Endometrial microvascular endothelial cells (primary cell): Measurements from ENCODE around the gene FBLIM1. TPM values are rescaled to one million over a fixed set of nuclear protein-coding genes. Genes with fewer than 3 reads are reported as not detected.

Experiments used
- in situ Hi-C: cut with HindIII; loops from 2 replicates; pipeline ENCODE4 v1.10.0; 2017; ENCODE audit warnings: low sequenced_read_pairs, low pct_unique_long_range_greater_than_20kb; ENCODE audit errors: inconsistent ontology term
- total RNA-seq: library from RNA; depleted of rRNA; stranded (reverse); fragments of >200 nt; gene quantifications from one replicate; pipeline ENCODE4 v1.2.3, GENCODE V29; 2015; ENCODE audit errors: inconsistent ontology term

The FBLIM1 gene, protein sequence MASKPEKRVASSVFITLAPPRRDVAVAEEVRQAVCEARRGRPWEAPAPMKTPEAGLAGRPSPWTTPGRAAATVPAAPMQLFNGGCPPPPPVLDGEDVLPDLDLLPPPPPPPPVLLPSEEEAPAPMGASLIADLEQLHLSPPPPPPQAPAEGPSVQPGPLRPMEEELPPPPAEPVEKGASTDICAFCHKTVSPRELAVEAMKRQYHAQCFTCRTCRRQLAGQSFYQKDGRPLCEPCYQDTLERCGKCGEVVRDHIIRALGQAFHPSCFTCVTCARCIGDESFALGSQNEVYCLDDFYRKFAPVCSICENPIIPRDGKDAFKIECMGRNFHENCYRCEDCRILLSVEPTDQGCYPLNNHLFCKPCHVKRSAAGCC
- 268 TPM for total RNA-seq

- in situ Hi-C loops, result no loop called here
Measured at GRCh38 chr1:15758343-15758931, at the start of gene FBLIM1. FBLIM1 (plus strand) TSS chr1:15758795; CDS start chr1:15764984, 6,189 bp downstream.

DNA sequence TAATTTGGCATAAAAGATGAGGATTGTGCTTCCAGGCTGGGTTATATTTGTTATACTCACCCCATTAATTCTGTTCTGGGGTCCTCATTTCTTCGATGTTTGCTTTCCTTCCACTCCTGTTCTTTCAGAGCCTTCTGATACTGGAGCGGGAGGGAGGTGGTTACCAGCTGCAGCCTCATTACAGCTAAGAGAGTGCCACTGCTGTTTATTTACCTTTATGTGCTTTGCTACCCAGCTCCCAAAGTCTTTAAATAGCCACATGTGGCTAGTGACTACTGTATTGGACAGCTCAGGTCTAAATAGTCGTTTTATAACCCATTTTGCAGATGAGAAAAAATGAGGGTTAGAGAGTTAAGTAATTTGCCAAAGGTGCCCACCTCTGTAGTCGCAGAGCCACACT, 49.4 kb upstream of the FBLIM1 start:
- in situ Hi-C loops, result no loop called here

DNA sequence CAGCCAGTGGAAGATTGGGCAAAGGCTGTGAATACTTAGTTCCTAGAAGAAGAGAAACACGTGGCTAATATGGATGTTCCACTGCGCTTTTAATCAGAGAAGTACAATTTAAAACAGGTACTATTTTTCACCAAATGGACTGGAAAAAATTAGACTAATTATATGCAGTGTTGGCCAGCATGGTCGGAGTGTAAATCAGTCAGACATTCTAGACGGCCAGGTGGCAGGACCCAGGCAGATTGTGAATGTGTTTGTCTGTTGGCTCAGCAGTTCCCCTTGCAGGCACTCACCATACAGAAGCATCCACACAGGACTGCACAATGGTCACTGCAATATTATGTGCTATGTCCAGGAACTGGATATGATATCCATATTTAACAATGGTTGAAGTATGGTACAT, 46.4 kb upstream of the FBLIM1 start:
- in situ Hi-C loops, result no loop called here

- in situ Hi-C loops, result no loop called here
Measured at GRCh38 chr1:15714406-15715136, 44.0 kb upstream of the FBLIM1 start.

GRCh38 chr1:15717418-15718125, 41.0 kb upstream of the FBLIM1 start:
- in situ Hi-C loops, result no loop called here

- in situ Hi-C loops, result no loop called here
Measured at GRCh38 chr1:15718199-15718601, 40.4 kb upstream of the FBLIM1 start.

- in situ Hi-C loops, result no loop called here
Measured at GRCh38 chr1:15719381-15720120, 39.0 kb upstream of the FBLIM1 start.

GRCh38 chr1:15720861-15721260, 37.7 kb upstream of the FBLIM1 start:
- in situ Hi-C loops, result no loop called here

GRCh38 chr1:15722411-15722810, 36.2 kb upstream of the FBLIM1 start:
- in situ Hi-C loops, result no loop called here

- in situ Hi-C loops, result no loop called here
Measured at GRCh38 chr1:15722836-15723532, 35.6 kb upstream of the FBLIM1 start.

DNA sequence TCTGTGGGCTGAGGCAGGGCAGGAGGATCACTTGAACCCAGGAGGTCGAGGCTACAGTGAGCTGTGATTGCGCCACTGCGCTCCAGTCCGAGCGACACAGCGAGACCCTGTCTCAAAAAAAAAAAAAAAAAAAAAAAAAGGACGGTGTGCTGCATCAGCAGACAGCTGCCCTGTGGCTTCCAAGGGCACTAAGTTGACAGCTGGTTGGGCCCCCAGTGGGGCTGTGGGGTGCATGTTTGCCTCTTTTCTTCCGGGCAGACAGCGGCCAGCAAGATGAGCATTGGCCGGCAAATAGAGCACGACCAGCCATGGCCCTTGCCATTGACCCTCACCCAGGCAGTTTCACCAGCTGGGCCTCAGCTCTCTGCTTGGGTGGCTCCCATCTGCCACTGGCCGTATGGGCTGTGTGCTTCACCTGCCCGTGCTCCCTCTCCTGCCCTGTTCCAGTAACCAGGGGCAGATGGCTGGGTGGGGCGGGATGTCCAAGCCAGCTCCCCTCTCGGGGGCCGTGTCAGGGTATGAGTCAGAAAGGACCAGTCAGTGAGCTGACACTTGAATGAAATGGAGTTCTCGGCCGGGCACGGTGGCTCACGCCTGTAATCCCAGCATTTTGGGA, 34.9 kb upstream of the FBLIM1 start:
- in situ Hi-C loops, result no loop called here

DNA sequence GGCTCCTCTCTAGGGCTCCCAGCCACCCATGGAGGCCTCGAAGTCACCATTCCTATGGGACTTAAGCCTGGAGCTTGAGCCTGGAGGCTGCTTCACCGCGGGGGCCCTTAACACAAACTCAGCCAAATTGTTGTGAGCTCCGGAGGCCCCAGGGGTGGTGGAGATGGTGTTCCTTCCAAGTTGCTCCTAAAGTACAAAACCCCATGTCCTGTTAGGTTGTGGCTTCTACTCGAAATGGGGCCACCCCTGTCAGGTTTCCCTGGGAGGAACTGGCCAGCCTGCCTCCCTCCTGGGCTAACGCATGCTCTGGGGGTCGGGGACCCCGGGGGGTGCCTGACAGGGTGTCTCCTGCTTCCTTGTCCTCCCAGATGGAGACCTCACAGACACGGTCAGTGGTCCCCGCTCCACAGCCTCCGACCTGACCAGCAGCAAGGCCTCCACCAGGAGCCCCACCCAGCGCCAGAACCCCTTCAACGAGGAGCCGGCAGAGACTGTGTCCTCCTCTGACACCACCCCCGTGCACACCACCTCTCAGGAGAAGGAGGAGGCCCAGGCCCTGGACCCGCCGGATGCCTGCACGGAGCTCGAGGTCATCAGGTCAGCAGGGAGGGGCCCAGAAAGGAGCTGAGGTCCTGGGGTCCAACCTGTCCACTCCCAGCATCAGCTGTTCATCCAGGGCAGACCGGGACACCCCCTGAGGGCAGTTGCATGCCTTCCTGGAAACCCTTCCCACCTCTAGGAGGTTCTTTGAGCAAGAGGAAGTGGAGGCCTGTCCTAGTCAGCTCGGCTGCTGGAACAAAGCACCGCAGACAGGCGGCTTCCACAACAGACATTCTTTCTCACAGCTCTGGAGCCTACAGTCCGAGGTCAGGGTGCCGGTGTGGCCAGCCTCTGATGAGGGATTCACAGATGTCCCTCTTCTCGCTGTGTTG, 33.4 kb upstream of the FBLIM1 start:
- in situ Hi-C loops, result no loop called here

GRCh38 chr1:15726508-15726907, 32.1 kb upstream of the FBLIM1 start:
- in situ Hi-C loops, result no loop called here

DNA sequence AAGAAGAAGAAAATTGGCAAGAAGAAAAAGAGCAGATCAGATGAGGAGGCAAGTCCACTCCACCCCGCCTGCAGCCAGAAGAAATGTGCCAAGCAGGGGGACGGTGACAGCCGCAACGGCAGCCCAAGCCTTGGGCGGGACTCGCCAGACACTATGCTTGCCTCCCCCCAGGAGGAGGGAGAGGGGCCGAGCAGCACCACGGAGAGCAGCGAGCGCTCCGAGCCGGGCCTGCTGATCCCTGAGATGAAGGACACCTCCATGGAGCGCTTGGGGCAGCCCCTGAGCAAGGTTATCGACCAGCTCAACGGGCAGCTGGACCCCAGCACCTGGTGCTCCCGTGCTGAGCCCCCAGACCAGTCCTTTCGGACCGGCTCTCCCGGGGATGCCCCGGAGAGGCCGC, 31.6 kb upstream of the FBLIM1 start:
- in situ Hi-C loops, result no loop called here

GRCh38 chr1:15727424-15727823, 31.2 kb upstream of the FBLIM1 start:
- in situ Hi-C loops, result no loop called here

GRCh38 chr1:15727866-15728534, 30.6 kb upstream of the FBLIM1 start:
- in situ Hi-C loops, result no loop called here
